Keratinocyte (primary cell): ENCODE data around the gene ZBTB17.

Experiments used
- EZH2 ChIP-seq: IDR thresholded peaks from one replicate; pipeline ENCODE4 v1.6.1; 2012; ENCODE audit warnings: inconsistent platforms, mild to moderate bottlenecking, low read length, moderate library complexity
- TF ChIP-seq, protein P1 (sequence below), 3 experiments: IDR thresholded peaks in 1 of 3; conservative IDR thresholded peaks in 1 of 3; optimal IDR thresholded peaks in 1 of 3; 2 replicates in 2 of 3; 3 replicates in 1 of 3; pipeline versions ENCODE3 to v1.5.1; 2011; ENCODE audit warnings: low read length in 3 of 3, mild to moderate bottlenecking in 3 of 3, moderate library complexity in 2 of 3, control low read depth in 1 of 3, inconsistent platforms in 1 of 3; ENCODE audit not compliant: insufficient read depth in 2 of 3; ENCODE audit errors: extremely low read depth in 1 of 3

GRCh38 chr1:16011936-16012589, 36.2 kb upstream of the ZBTB17 start:
- TF ChIP-seq, protein P1, sequence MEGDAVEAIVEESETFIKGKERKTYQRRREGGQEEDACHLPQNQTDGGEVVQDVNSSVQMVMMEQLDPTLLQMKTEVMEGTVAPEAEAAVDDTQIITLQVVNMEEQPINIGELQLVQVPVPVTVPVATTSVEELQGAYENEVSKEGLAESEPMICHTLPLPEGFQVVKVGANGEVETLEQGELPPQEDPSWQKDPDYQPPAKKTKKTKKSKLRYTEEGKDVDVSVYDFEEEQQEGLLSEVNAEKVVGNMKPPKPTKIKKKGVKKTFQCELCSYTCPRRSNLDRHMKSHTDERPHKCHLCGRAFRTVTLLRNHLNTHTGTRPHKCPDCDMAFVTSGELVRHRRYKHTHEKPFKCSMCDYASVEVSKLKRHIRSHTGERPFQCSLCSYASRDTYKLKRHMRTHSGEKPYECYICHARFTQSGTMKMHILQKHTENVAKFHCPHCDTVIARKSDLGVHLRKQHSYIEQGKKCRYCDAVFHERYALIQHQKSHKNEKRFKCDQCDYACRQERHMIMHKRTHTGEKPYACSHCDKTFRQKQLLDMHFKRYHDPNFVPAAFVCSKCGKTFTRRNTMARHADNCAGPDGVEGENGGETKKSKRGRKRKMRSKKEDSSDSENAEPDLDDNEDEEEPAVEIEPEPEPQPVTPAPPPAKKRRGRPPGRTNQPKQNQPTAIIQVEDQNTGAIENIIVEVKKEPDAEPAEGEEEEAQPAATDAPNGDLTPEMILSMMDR (optimal IDR thresholded peaks at IDR 0.05 in 1 of 3, IDR thresholded peaks at IDR 0.05 in 1 of 3, conservative IDR thresholded peaks at IDR 0.05 in 1 of 3; ENCODE audit: extremely low read depth in 1 of 3, insufficient read depth in 2 of 3, low read length in 3 of 3) = no peak
- TF ChIP-seq EZH2 = no peak
